Caco-2 (cell line): ENCODE data around the gene MS4A6A. TPM values are rescaled to one million over a fixed set of nuclear protein-coding genes. Genes with fewer than 3 reads are reported as not detected.

Source experiments
- BruUV-seq: library from RNA; stranded (reverse); fragments of 400-500 nt; replicated peaks from 2 replicates; lab custom pipeline; 2021; lab: Mats Ljungman, UMichigan
- CTCF ChIA-PET: fragments of 300-600 bp; sonication (Branson Sonifier 250); formaldehyde crosslinking; loops from one replicate; lab custom pipeline; 2022; ENCODE audit warnings: antibody characterized with exemption; lab: Charles Lee
- POLR2A ChIA-PET: fragments of 300-600 bp; sonication (Branson Sonifier 250); formaldehyde crosslinking; loops from one replicate; lab custom pipeline; 2022; ENCODE audit warnings: antibody characterized with exemption; lab: Charles Lee
- DNase-seq, 2 experiments: peaks; one replicate each; pipeline versions ENCODE4 v3.0.0 to v3.0.0-alpha.2; 2020 to 2022
- H3K27me3 ChIP-seq: replicated peaks from 2 replicates; pipeline ENCODE4 v1.6.0; 2011; ENCODE audit warnings: low read length; ENCODE audit not compliant: control insufficient read depth, insufficient read depth
- H3K36me3 ChIP-seq: 2 replicates; pipeline ENCODE4 v1.5.1; 2011; ENCODE audit warnings: low read length; ENCODE audit not compliant: control insufficient read depth, insufficient read depth
- H3K4me1 ChIP-seq: fragments of 250-450 bp; sonication (Bioruptor Pico); 2 replicates; pipeline ENCODE4 v1.5.1; 2020; ENCODE audit warnings: mild to moderate bottlenecking
- H3K4me3 ChIP-seq: 2 replicates; pipeline ENCODE4 v1.5.1; 2011; ENCODE audit warnings: low read depth, mild to moderate bottlenecking, control low read depth, low read length
- H3K9me3 ChIP-seq: fragments of 250-450 bp; sonication (Bioruptor Pico); 2 replicates; pipeline ENCODE4 v1.5.1; 2020; ENCODE audit warnings: mild to moderate bottlenecking, moderate library complexity
- H3K27ac Mint-ChIP-seq: one replicate; pipeline ENCODE4 v1.8.0; 2022; ENCODE audit warnings: mixed read lengths; ENCODE audit not compliant: unreplicated experiment
- H3K27me3 Mint-ChIP-seq: one replicate; pipeline ENCODE4 v1.8.0; 2022; ENCODE audit warnings: mixed read lengths; ENCODE audit not compliant: insufficient read depth, unreplicated experiment
- H3K36me3 Mint-ChIP-seq: one replicate; pipeline ENCODE4 v1.8.0; 2022; ENCODE audit warnings: mild to moderate bottlenecking, mixed read lengths; ENCODE audit not compliant: insufficient read depth, unreplicated experiment
- H3K4me1 Mint-ChIP-seq: one replicate; pipeline ENCODE4 v1.8.0; 2022; ENCODE audit warnings: low read depth, mixed read lengths; ENCODE audit not compliant: unreplicated experiment
- H3K4me3 Mint-ChIP-seq: one replicate; pipeline ENCODE4 v1.8.0; 2022; ENCODE audit warnings: mild to moderate bottlenecking, moderate library complexity, mixed read lengths; ENCODE audit not compliant: unreplicated experiment
- H3K9me3 Mint-ChIP-seq: one replicate; pipeline ENCODE4 v1.8.0; 2022; ENCODE audit warnings: mixed read lengths; ENCODE audit not compliant: unreplicated experiment
- intact Hi-C: fragments of 100-400 bp; cut with micrococcal nuclease; formaldehyde crosslinking; loops from one replicate; pipeline ENCODE4 v1.10.0; 2022; ENCODE audit not compliant: unreplicated experiment
- total RNA-seq: library from RNA; stranded (reverse); gene quantifications from 2 replicates; pipeline ENCODE4 v1.2.3, GENCODE V29; 2022
- TF ChIP-seq, protein P1 (sequence below), 2 experiments: fragments of 200-600 bp in 1 of 2; IDR thresholded peaks; 1 replicate in 1 of 2; 2 replicates in 1 of 2; pipeline versions ENCODE4 v1.5.1 to v1.8.0; 2011 to 2022; ENCODE audit warnings: antibody characterized with exemption in 1 of 2, control low read depth in 1 of 2, inconsistent platforms in 1 of 2, low read depth in 1 of 2, low read length in 1 of 2, mild to moderate bottlenecking in 1 of 2, moderate library complexity in 1 of 2; ENCODE audit not compliant: insufficient read depth in 1 of 2, severe bottlenecking in 1 of 2, unreplicated experiment in 1 of 2

MS4A6A gene
- total RNA-seq, 1 experiment from 2014 or later: not detected

DNA sequence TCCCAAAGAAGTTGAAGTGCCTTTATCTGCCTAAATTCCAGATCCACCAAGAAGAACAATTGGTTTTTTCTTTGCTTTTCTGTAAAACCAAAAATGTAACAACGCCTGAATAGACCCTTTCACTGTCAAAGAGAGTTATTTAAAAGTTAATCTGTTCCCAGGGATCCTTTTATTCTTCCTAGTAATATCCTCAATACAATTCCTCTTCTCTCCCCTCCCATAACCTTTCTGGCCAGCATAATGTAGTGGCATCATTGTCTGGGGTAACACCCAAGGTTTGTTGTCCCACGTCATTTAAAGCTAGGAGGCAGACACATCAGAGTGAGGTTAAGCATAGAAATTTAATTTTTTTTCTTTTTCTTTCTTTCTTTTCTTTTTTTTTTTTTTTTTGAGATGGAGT lies 54.5 kb downstream of the MS4A6A start:
- H3K9me3 ChIP-seq: peaks cover 10% of the 10 kb centered on the region; the same call in 1 of the 2 replicates
- H3K36me3 ChIP-seq: no peaks in the 10 kb centered on the region
- Mint-ChIP-seq H3K36me3 (no peaks in the 10 kb centered on the region), H3K9me3 (peaks cover 26% of the 10 kb centered on the region), H3K4me1 (peaks cover 18% of the 10 kb centered on the region), H3K4me3 (no peak overlapping the region), H3K27me3 (no peaks in the 10 kb centered on the region), H3K27ac (no peak overlapping the region)
- ChIA-PET POLR2A (no interaction called here), CTCF (interaction anchor here (0.6 to 0.7 kb wide), 2 partner anchors 8 to 30 kb away, joined by 5 to 7 read pairs; no protein-coding TSS in a partner anchor)
- H3K27me3 ChIP-seq: no peaks in the 10 kb centered on the region
- BruUV-seq: no TSS peak
- intact Hi-C loops: no loop called here
- H3K4me1 ChIP-seq: peaks cover 20% of the 10 kb centered on the region; the same call in 1 of the 2 replicates
- no peak for DNase-seq
- no peak overlapping the region for H3K4me3 ChIP-seq
- TF ChIP-seq, protein P1, sequence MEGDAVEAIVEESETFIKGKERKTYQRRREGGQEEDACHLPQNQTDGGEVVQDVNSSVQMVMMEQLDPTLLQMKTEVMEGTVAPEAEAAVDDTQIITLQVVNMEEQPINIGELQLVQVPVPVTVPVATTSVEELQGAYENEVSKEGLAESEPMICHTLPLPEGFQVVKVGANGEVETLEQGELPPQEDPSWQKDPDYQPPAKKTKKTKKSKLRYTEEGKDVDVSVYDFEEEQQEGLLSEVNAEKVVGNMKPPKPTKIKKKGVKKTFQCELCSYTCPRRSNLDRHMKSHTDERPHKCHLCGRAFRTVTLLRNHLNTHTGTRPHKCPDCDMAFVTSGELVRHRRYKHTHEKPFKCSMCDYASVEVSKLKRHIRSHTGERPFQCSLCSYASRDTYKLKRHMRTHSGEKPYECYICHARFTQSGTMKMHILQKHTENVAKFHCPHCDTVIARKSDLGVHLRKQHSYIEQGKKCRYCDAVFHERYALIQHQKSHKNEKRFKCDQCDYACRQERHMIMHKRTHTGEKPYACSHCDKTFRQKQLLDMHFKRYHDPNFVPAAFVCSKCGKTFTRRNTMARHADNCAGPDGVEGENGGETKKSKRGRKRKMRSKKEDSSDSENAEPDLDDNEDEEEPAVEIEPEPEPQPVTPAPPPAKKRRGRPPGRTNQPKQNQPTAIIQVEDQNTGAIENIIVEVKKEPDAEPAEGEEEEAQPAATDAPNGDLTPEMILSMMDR (IDR thresholded peaks at IDR 0.05; ENCODE audit: insufficient read depth in 1 of 2, low read depth in 1 of 2, low read length in 1 of 2, severe bottlenecking in 1 of 2, unreplicated experiment in 1 of 2): no peak

DNA sequence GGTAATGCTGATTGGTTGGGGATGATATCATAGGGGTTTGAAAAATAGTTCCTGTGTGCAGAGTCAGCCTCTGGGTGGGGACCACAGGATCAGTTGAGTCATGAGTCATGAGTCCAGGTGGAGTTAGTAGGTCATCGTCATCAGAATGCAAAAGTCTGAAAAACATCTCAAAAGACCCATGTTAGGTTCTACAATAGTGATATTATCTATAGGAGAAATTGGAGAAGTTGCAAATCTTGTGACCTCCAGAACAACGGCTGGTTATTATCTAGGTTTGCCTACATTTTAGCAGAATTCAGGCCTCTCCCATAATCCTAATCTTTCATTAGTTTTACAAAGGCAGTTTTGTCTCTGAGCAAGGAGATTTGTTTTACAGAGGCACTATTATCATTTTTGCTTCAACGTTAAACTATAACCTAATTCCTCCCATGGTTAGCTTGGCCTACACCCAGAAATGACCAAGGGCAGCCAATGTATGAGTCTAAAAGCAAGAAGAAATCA lies 55.5 kb downstream of the MS4A6A start:
- TF ChIP-seq, protein P1 (IDR thresholded peaks at IDR 0.05; ENCODE audit: insufficient read depth in 1 of 2, low read depth in 1 of 2, low read length in 1 of 2, severe bottlenecking in 1 of 2, unreplicated experiment in 1 of 2): no peak
- Mint-ChIP-seq H3K4me3 (no peak overlapping the region), H3K27ac (no peak overlapping the region), H3K36me3 (no peaks in the 10 kb centered on the region), H3K9me3 (peaks cover 33% of the 10 kb centered on the region), H3K27me3 (no peaks in the 10 kb centered on the region), H3K4me1 (peaks cover 18% of the 10 kb centered on the region)
- H3K9me3 ChIP-seq: peaks cover 12% of the 10 kb centered on the region; the same call in 1 of the 2 replicates
- H3K36me3 ChIP-seq: no peaks in the 10 kb centered on the region
- DNase-seq: no peak
- POLR2A ChIA-PET: no interaction called here
- H3K27me3 ChIP-seq: no peaks in the 10 kb centered on the region
- intact Hi-C loops: no loop called here
- CTCF ChIA-PET: no interaction called here
- no TSS peak for BruUV-seq
- peaks cover 20% of the 10 kb centered on the region; the same call in 1 of the 2 replicates for H3K4me1 ChIP-seq
- no peak overlapping the region for H3K4me3 ChIP-seq

DNA sequence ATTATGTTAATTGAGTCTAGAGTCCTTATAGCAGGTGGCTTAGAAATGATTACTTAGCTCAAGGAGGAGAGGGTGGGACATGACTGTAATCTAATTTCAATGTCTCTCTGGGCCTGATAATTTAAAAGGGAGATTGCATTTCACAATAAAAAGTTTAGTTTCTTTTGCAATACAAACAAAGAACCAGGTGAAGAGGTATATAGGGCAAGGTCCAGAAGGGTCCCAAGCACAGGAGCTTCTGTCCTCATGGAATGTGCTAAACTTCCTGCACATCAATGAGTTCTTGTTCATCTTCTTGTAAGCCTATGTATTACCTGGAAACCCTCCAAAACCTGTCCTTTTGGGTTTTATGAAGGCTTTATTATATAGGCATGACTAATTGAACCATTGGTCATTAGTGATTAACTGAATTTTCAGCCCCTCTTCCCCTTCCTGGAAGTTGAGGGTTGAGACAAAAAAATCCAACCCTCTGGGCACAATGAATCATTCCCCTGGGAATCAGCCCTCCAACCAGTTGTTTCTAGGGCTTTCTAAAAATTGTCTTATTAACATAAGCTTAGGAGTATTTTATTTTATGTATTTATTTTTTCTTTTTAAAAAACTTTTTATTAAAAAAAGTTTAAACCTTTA lies 56.8 kb downstream of the MS4A6A start:
- Mint-ChIP-seq H3K9me3 (peaks cover 37% of the 10 kb centered on the region), H3K27me3 (no peaks in the 10 kb centered on the region), H3K4me1 (peaks cover 18% of the 10 kb centered on the region), H3K27ac (no peak overlapping the region), H3K4me3 (no peak overlapping the region), H3K36me3 (no peaks in the 10 kb centered on the region)
- H3K4me1 ChIP-seq: peaks cover 20% of the 10 kb centered on the region; the same call in 1 of the 2 replicates
- no peaks in the 10 kb centered on the region for H3K27me3 ChIP-seq
- CTCF ChIA-PET: no interaction called here
- no peak for DNase-seq
- TF ChIP-seq, protein P1 (IDR thresholded peaks at IDR 0.05; ENCODE audit: insufficient read depth in 1 of 2, low read depth in 1 of 2, low read length in 1 of 2, severe bottlenecking in 1 of 2, unreplicated experiment in 1 of 2): no peak
- H3K36me3 ChIP-seq: no peaks in the 10 kb centered on the region
- H3K9me3 ChIP-seq: peaks cover 12% of the 10 kb centered on the region; the same call in 1 of the 2 replicates
- H3K4me3 ChIP-seq: no peak overlapping the region
- POLR2A ChIA-PET: no interaction called here
- no TSS peak for BruUV-seq
- intact Hi-C loops: no loop called here
